K562 (cell line): ENCODE measurements around the gene TOX2. TPM values are rescaled to one million over a fixed set of nuclear protein-coding genes. Genes with fewer than 3 reads are reported as not detected.

Experiments used
- ATAC-seq: fragments of 200-7000 bp; cut with Tn5 transposase; 3 replicates; pipeline ENCODE4 v1.9.1; 2020; ENCODE audit warnings: moderate library complexity
- BruUV-seq: library from RNA; stranded (reverse); fragments of 400-500 nt; replicated peaks from 2 replicates; lab custom pipeline; 2021; lab: Mats Ljungman, UMichigan
- CTCF ChIA-PET: fragments of 300-600 bp; formaldehyde crosslinking; extraction: SDS; loops from one replicate; lab custom pipeline; 2021; ENCODE audit warnings: low intra/inter-chr PET ratio; lab: Yijun Ruan, JAX
- POLR2A ChIA-PET: fragments of 300-600, 350-650 bp; sonication (Branson Sonifier 250); formaldehyde crosslinking; extraction: SDS; loops from one replicate; lab custom pipeline; 2021; ENCODE audit warnings: antibody characterized with exemption, inconsistent platforms; lab: Yijun Ruan, JAX
- DNase-seq, 4 experiments: peaks; one replicate each; pipeline versions ENCODE4 v3.0.0 to v3.0.0-alpha.2; 2011 to 2018; ENCODE audit warnings: low spot score in 3 of 4, mixed read lengths in 3 of 4; ENCODE audit errors: extremely low read depth in 1 of 4
- FAIRE-seq: peaks from 2 replicates; lab custom pipeline; 2011; peaks lifted over from hg19 to GRCh38; lab: Jason Lieb, UNC
- H2AFZ ChIP-seq: 2 replicates; pipeline ENCODE4 v1.6.0; 2011; ENCODE audit warnings: low read depth, low read length, control low read depth, inconsistent platforms
- H3K27ac ChIP-seq: fragments of 200-600 bp; 3 replicates; pipeline ENCODE4 v1.8.0; 2011; ENCODE audit warnings: low read depth, mild to moderate bottlenecking, control low read depth, inconsistent platforms, low read length, moderate library complexity, mixed read lengths; ENCODE audit errors: extremely low read depth
- H3K27me3 ChIP-seq, 2 experiments: fragments of 300-600 bp in 1 of 2; 2 replicates in 1 of 2; 3 replicates in 1 of 2; pipeline versions ENCODE4 v1.6.0 to v1.8.0; 2011; ENCODE audit warnings: inconsistent platforms in 2 of 2, low read length in 2 of 2, mild to moderate bottlenecking in 1 of 2, mixed read lengths in 1 of 2, moderate library complexity in 1 of 2; ENCODE audit not compliant: control insufficient read depth in 2 of 2, insufficient read depth in 2 of 2
- H3K36me3 ChIP-seq: fragments of 300-600 bp; 3 replicates; pipeline ENCODE4 v1.8.0; 2011; ENCODE audit warnings: mild to moderate bottlenecking, low read length, inconsistent platforms; ENCODE audit not compliant: control insufficient read depth, insufficient read depth
- H3K4me1 ChIP-seq, 2 experiments: fragments of 200-600 bp in 1 of 2; replicated peaks in 1 of 2; 2 replicates in 1 of 2; 3 replicates in 1 of 2; pipeline versions ENCODE4 v1.5.1 to v1.8.0; 2011; ENCODE audit warnings: inconsistent platforms in 2 of 2, low read length in 2 of 2, mild to moderate bottlenecking in 1 of 2, mixed read lengths in 1 of 2, moderate library complexity in 1 of 2; ENCODE audit not compliant: control insufficient read depth in 2 of 2, insufficient read depth in 2 of 2
- H3K4me2 ChIP-seq: 2 replicates; pipeline ENCODE4 v1.6.1; 2011; ENCODE audit warnings: low read length, control low read depth, inconsistent platforms, mixed read lengths; ENCODE audit not compliant: insufficient read depth
- H3K4me3 ChIP-seq: fragments of 200-600 bp; sonication (generic), shearing (Covaris generic); 2 replicates; pipeline ENCODE4 v1.5.1; 2016; ENCODE audit warnings: control low read depth, inconsistent platforms
- H3K79me2 ChIP-seq: fragments of 200-600 bp; 3 replicates; pipeline ENCODE4 v1.8.0; 2011; ENCODE audit warnings: low read length, inconsistent platforms; ENCODE audit not compliant: control insufficient read depth, insufficient read depth
- H3K9ac ChIP-seq, 2 experiments: 2 replicates each; pipeline versions ENCODE4 v1.6.0 to v1.6.1; 2011; ENCODE audit warnings: low read depth in 2 of 2, low read length in 2 of 2, control low read depth in 1 of 2, inconsistent platforms in 1 of 2, mild to moderate bottlenecking in 1 of 2, mixed read lengths in 1 of 2; ENCODE audit not compliant: insufficient read depth in 1 of 2
- H3K9me1 ChIP-seq: one replicate; pipeline ENCODE4 v1.6.0; 2011; ENCODE audit warnings: inconsistent platforms, mild to moderate bottlenecking, low read length, moderate library complexity; ENCODE audit not compliant: control insufficient read depth, insufficient read depth
- H3K9me3 ChIP-seq: replicated peaks from 2 replicates; pipeline ENCODE4 v1.5.1; 2011; ENCODE audit warnings: low read depth, low read length, inconsistent platforms; ENCODE audit not compliant: control insufficient read depth, insufficient read depth
- H4K20me1 ChIP-seq: replicated peaks from 2 replicates; pipeline ENCODE4 v1.6.1; 2011; ENCODE audit warnings: low read length, inconsistent platforms, mixed read lengths; ENCODE audit not compliant: control insufficient read depth, insufficient read depth
- CEBPG ChIP-seq, 3 experiments: fragments of 200-800 bp in 1 of 3; sonication (Bioruptor generic) in 1 of 3; sonication (generic) in 1 of 3; formaldehyde crosslinking in 1 of 3; IDR thresholded peaks in 2 of 3; conservative IDR thresholded peaks in 1 of 3; 2 replicates each; pipeline versions ENCODE4 v1.6.1 to v1.8.0; 2016 to 2022; ENCODE audit warnings: missing compliant biosample characterization in 2 of 3, missing genetic modification characterization in 2 of 3, mild to moderate bottlenecking in 1 of 3, missing genetic modification reagents in 1 of 3
- KDM5B ChIP-seq: fragments of 200-600 bp; sonication (generic); IDR thresholded peaks from 2 replicates; pipeline ENCODE4 v1.6.1; 2012; ENCODE audit warnings: low read depth, mild to moderate bottlenecking, moderate library complexity, low read length, control low read depth, inconsistent platforms; ENCODE audit not compliant: insufficient replicate concordance
- SMC3 ChIP-seq: conservative IDR thresholded peaks from 2 replicates; pipeline ENCODE4 v1.6.1; 2011; ENCODE audit warnings: low read depth, low read length, improper control_type of control experiment; ENCODE audit not compliant: insufficient read depth
- WGBS: fragments of 100-300 bp; shearing (Covaris generic); methylation state at CpG from one replicate; pipeline ENCODE4 v1.1.6; 2016; ENCODE audit warnings: low coverage, mixed read lengths; ENCODE audit not compliant: insufficient coverage; ENCODE audit errors: missing lambda C conversion rate; 5-methylcytosine and 5-hydroxymethylcytosine counted together
- in situ Hi-C: fragments of 300-500 bp; cut with MboI; formaldehyde crosslinking; loops from 4 replicates; pipeline ENCODE4 v1.15.0; 2018; ENCODE audit warnings: inconsistent platforms, mixed read lengths
- intact Hi-C: fragments of 100-400 bp; cut with micrococcal nuclease; formaldehyde crosslinking; loops from 2 replicates; pipeline ENCODE4 v1.14.2; 2022
- polyA plus RNA-seq, 8 experiments: library from polyadenylated mRNA; depleted of rRNA in 4 of 8; stranded (reverse) in 5 of 8; unstranded in 3 of 8; fragments of >200 nt; fragmentation: Nextera tagmentation in 2 of 8; fragmentation: Illumina TruSeq in 1 of 8; extraction: Ambion mirVana in 2 of 8; extraction: Trizol in 1 of 8; gene quantifications; 2 replicates each; pipeline versions ENCODE4 v1.2.1 to v1.2.3, GENCODE V29; 2011 to 2014; ENCODE audit warnings: inconsistent platforms in 1 of 8, missing spikeins in 1 of 8
- total RNA-seq, 7 experiments: library from RNA; depleted of rRNA in 6 of 7; stranded (reverse); fragments of >200 nt in 6 of 7; fragmentation: Illumina TruSeq in 2 of 7; extraction: Trizol in 2 of 7; gene quantifications; 2 replicates each; pipeline versions ENCODE4 v1.2.1 to v1.2.3, GENCODE V29; 2011 to 2021; ENCODE audit warnings: low replicate concordance in 1 of 7

Gene TOX2
- total and polyA plus RNA-seq, 9 of the 15 experiments (the other 6 are each of a cell fraction or from before 2014, with no cell fraction given) = not detected

GRCh38 chr20:44024820-44025580 lies 110.3 kb downstream of the TOX2 start:
- Histone ChIP-seq H3K79me2 (no peaks in the 10 kb centered on the region), H3K9me3 (no peaks in the 10 kb centered on the region), H3K4me3 (no peak overlapping the region), H3K27me3 (peaks cover 3 to 32% of the 10 kb centered on the region in 2 experiments; a peak in 2 of 5 replicates), H2AFZ (no peak overlapping the region), H3K36me3 (no peaks in the 10 kb centered on the region), H4K20me1 (no peaks in the 10 kb centered on the region), H3K4me2 (no peak overlapping the region), H3K9me1 (no peaks in the 10 kb centered on the region), H3K27ac (no peak overlapping the region), H3K9ac (no peak overlapping the region), H3K4me1 (peaks cover 0 to under 1% of the 10 kb centered on the region in 2 experiments; a peak in 2 of 5 replicates)
- BruUV-seq = no TSS peak
- no peak for FAIRE-seq
- in situ Hi-C loops (no loop called here), intact Hi-C loops (no loop called here)
- 1% methylated on average over 7 of the region's 7 CpGs for WGBS
- ChIA-PET CTCF (no interaction called here), POLR2A (interaction anchor here (0.6 kb wide), 1 partner anchor 27 kb away, joined by 3 read pairs; no protein-coding TSS in a partner anchor)
- DNase-seq = no peak
- no peak for TF ChIP-seq KDM5B
- no peak for TF ChIP-seq CEBPG (CRISPR knock-in tag; IDR thresholded peaks at IDR 0.05)
- TF ChIP-seq CEBPG (tag; conservative IDR thresholded peaks at IDR 0.05 in 1 of 2, IDR thresholded peaks at IDR 0.05 in 1 of 2) = peak; percentile 23 to 76; a peak in 3 of 4 replicates
- TF ChIP-seq SMC3 = no peak
- ATAC-seq = no peak
